VCaP (cell line): Measurements from ENCODE around the gene CEP131.
A peak's percentile ranks its signal among the peaks of the same experiment; 100 is the strongest.
"Not testable (repeated sequence)": the region's sequence is repeated elsewhere in the genome, so short reads cannot be mapped to it uniquely, and the experiment has no call there.

ENCODE experiments used
- H3K27ac ChIP-seq: fragments of 450-650 bp; 2 replicates; pipeline ENCODE4 v1.5.1; 2017
- CTCF ChIP-seq: fragments of 450-650 bp; conservative IDR thresholded peaks from 2 replicates; pipeline ENCODE4 v1.5.1; 2017; ENCODE audit warnings: mild to moderate bottlenecking, moderate library complexity

The CEP131 gene

GRCh38 chr17:81228834-81229665 lies 6.3 kb upstream of the CEP131 start:
- no peak overlapping the region for H3K27ac ChIP-seq
- TF ChIP-seq CTCF: no peak

GRCh38 chr17:81228420-81228819 lies 5.7 kb upstream of the CEP131 start:
- TF ChIP-seq CTCF: no peak
- no peak overlapping the region for H3K27ac ChIP-seq

- H3K27ac ChIP-seq: not testable (repeated sequence)
Observed at GRCh38 chr17:81227630-81228029, 4.9 kb upstream of the CEP131 start.

- H3K27ac ChIP-seq: peak overlapping the region; percentile 78
- TF ChIP-seq CTCF: no peak
Observed at GRCh38 chr17:81223762-81224130, 981 bp upstream of the CEP131 start.

- TF ChIP-seq CTCF: no peak
- peak overlapping the region; percentile 78 for H3K27ac ChIP-seq
Observed at GRCh38 chr17:81222620-81222905, 202 bp downstream of the CEP131 start.

GRCh38 chr17:81221842-81222619 lies 734 bp downstream of the CEP131 start:
- H3K27ac ChIP-seq: peak overlapping the region; percentile 78
- no peak for TF ChIP-seq CTCF

GRCh38 chr17:81221371-81221841 lies 1.4 kb downstream of the CEP131 start:
- no peak for TF ChIP-seq CTCF
- H3K27ac ChIP-seq: peak overlapping the region; percentile 78; the same call in 1 of the 2 replicates
